AG04450 (cell line): ENCODE data around the gene AMOT. TPM values are rescaled to one million over a fixed set of nuclear protein-coding genes. Genes with fewer than 3 reads are reported as not detected.

Experiments
- CTCF ChIA-PET: fragments of 300-600, 350-600 bp; formaldehyde crosslinking; extraction: SDS; loops from one replicate; lab custom pipeline; 2022; ENCODE audit warnings: antibody characterized with exemption, inconsistent platforms; lab: Charles Lee
- POLR2A ChIA-PET: fragments of 350-600 bp; formaldehyde crosslinking; extraction: SDS; loops from one replicate; lab custom pipeline; 2021; ENCODE audit warnings: antibody characterized with exemption, inconsistent platforms; lab: Yijun Ruan, JAX
- DNase-seq: peaks from one replicate; pipeline ENCODE4 v3.0.0-alpha.2; 2011; ENCODE audit warnings: low read depth, low spot score
- H3K27ac ChIP-seq: one replicate; pipeline ENCODE4 v1.5.1; 2012; ENCODE audit warnings: low read depth, low read length, control low read depth
- H3K27me3 ChIP-seq: one replicate; pipeline ENCODE4 v1.6.0; 2012; ENCODE audit warnings: low read length; ENCODE audit not compliant: control insufficient read depth, insufficient read depth
- H3K4me3 ChIP-seq: 2 replicates; pipeline ENCODE4 v1.5.1; 2011; ENCODE audit warnings: mild to moderate bottlenecking, low read depth, low read length, control low read depth
- H3K9me3 ChIP-seq: 2 replicates; pipeline ENCODE4 v1.5.1; 2012; ENCODE audit warnings: low read length; ENCODE audit not compliant: control insufficient read depth, insufficient read depth
- polyA plus RNA-seq: library from polyadenylated mRNA; depleted of rRNA; stranded (reverse); fragments of >200 nt; gene quantifications from 2 replicates; pipeline ENCODE4 v1.2.3, GENCODE V29; 2011
- TF ChIP-seq, protein P1 (sequence below): IDR thresholded peaks from 2 replicates; pipeline ENCODE4 v1.5.1; 2011; ENCODE audit warnings: low read depth, low read length, control low read depth, inconsistent platforms

The AMOT gene
- polyA plus RNA-seq, 1 experiment = 9.6 TPM

DNA sequence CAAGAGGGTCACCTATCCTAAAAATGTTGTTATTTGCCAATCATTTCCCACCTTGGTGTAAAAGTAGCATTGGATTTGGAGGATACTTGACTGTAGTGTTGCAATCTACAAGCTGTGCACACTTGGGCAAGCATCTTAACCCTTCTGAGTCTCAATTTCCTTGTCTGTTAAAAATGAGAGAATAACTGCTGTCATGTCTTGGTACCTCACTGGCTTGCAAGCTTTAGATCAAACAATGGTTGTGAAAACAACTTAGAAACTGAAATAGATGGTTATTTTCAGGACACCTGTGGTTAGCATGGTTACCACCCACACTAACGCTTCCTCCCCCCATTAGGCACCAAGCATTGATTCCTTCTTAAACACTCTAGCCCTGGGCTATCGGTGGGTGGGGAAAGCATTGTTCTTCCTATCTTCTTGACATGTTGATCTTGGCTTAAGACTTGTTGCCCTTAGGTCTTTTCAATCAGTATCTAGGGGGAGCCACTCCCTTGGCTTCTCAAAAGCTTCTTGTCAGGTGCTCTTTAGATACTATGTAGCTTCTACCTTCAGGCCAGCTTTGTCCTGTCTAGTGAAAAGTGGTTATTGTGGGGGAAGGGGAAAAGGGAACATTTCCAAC lies 10.6 kb upstream of the AMOT start:
- no peak for DNase-seq
- ChIA-PET POLR2A (no interaction called here), CTCF (no interaction called here)
- TF ChIP-seq, protein P1, sequence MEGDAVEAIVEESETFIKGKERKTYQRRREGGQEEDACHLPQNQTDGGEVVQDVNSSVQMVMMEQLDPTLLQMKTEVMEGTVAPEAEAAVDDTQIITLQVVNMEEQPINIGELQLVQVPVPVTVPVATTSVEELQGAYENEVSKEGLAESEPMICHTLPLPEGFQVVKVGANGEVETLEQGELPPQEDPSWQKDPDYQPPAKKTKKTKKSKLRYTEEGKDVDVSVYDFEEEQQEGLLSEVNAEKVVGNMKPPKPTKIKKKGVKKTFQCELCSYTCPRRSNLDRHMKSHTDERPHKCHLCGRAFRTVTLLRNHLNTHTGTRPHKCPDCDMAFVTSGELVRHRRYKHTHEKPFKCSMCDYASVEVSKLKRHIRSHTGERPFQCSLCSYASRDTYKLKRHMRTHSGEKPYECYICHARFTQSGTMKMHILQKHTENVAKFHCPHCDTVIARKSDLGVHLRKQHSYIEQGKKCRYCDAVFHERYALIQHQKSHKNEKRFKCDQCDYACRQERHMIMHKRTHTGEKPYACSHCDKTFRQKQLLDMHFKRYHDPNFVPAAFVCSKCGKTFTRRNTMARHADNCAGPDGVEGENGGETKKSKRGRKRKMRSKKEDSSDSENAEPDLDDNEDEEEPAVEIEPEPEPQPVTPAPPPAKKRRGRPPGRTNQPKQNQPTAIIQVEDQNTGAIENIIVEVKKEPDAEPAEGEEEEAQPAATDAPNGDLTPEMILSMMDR = no peak
- H3K27me3 ChIP-seq = no peaks in the 10 kb centered on the region
- H3K27ac ChIP-seq = no peak overlapping the region
- no peaks in the 10 kb centered on the region for H3K9me3 ChIP-seq
- H3K4me3 ChIP-seq = no peak overlapping the region

DNA sequence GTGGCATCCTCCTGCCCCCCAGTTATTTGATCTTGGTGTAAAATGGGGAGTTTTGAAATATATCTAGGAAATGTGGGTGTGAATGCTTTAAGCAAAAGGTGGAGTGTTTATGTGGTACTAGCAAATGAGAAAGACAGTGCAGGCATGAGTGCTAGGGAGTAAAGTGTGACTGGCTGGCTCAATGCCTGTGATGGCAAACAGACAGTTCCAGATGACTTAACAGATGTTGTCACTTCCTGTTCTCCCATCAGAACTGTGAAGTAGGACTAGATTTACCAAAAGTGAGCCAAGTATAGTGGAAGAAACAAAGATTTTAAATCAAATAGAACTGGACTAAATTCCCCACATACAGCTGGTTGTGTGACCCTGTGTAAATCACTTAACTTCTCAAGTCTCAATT lies 8.4 kb upstream of the AMOT start:
- no peaks in the 10 kb centered on the region for H3K9me3 ChIP-seq
- no peak for DNase-seq
- CTCF ChIA-PET = no interaction called here
- POLR2A ChIA-PET = no interaction called here
- H3K4me3 ChIP-seq = no peak overlapping the region
- TF ChIP-seq, protein P1 = no peak
- no peak overlapping the region for H3K27ac ChIP-seq
- H3K27me3 ChIP-seq = no peaks in the 10 kb centered on the region

DNA sequence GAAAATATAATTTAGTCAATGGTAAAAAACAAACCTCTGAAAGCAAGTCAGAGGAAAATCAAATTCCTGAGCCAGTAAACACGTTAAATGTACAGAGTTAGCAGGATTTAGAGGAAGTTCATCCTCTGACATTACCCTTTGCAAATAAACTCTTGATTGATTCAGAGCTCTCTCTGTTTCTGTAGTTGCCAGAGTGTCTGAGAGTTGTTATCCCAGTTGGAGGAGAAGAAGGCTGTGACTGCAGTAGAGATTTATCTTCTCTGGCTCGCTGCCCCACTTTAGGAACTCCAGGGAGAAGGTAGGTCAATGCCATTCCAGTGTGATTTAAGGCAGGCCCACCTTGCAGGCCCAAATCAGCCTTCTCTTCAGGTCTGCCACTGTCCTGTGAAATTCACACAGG lies 6.2 kb upstream of the AMOT start:
- no peaks in the 10 kb centered on the region for H3K9me3 ChIP-seq
- POLR2A ChIA-PET = no interaction called here
- TF ChIP-seq, protein P1 = no peak
- no peak overlapping the region for H3K27ac ChIP-seq
- no peaks in the 10 kb centered on the region for H3K27me3 ChIP-seq
- DNase-seq = no peak
- no peak overlapping the region for H3K4me3 ChIP-seq
- CTCF ChIA-PET = no interaction called here

DNA sequence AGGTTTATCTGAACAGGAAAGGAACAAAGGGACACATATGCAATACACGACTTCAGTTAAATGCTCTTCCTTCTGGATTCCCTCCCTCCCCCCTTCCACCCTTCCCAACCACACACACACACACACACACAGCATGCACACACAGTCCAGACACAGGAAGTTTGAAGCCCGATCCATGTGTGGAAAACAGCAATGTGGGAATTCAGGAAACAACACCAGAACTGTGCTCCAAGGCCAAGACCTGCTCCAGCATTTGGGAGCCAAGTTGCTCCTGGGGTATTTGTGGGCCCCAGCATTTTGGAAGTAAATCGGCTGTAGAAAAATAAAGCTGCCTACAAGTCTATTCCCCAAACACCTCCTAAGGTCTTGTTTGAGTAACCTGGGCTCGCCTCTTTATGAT lies 5.6 kb upstream of the AMOT start:
- Histone ChIP-seq H3K27me3 (no peaks in the 10 kb centered on the region), H3K4me3 (no peak overlapping the region), H3K27ac (no peak overlapping the region), H3K9me3 (no peaks in the 10 kb centered on the region)
- POLR2A ChIA-PET = no interaction called here
- CTCF ChIA-PET = no interaction called here
- TF ChIP-seq, protein P1 = no peak
- no peak for DNase-seq

DNA sequence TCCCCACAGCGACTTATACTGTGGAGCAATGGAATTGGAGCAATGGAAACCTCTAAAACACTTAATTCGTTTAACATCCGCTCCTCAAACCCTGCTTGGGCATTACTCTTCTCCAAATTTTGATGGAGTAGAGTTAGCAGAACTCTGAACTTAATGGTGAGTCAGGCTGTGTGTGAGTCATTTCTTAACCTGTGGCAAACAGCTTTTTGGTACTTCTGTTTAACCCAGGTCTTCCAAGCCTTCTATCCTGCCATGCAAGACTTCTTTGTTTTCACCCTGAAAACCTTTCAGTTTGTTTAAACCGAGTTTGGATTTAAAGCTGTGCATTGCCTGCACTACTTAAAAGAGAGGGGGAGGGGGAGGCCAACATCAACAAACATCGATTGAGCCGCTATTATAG lies 3.6 kb upstream of the AMOT start:
- POLR2A ChIA-PET = no interaction called here
- TF ChIP-seq, protein P1 = no peak

More for the DNA sequence above, 3.6 kb upstream of the AMOT start:
- no peak overlapping the region for H3K27ac ChIP-seq
- no peaks in the 10 kb centered on the region for H3K9me3 ChIP-seq
- H3K4me3 ChIP-seq = no peak overlapping the region
- CTCF ChIA-PET = interaction anchor here (0.6 kb wide), 1 partner anchor 60 kb away, joined by 5 read pairs; no protein-coding TSS in a partner anchor
- H3K27me3 ChIP-seq = no peaks in the 10 kb centered on the region
- DNase-seq = no peak
